GM21576 (cell line): ENCODE measurements around the gene SH3TC1.

ENCODE experiments used
- ATAC-seq: cut with Tn5 transposase; IDR thresholded peaks from one replicate; pipeline ENCODE4 v1.9.1; 2021; ENCODE audit warnings: mild to moderate bottlenecking, moderate library complexity; ENCODE audit not compliant: unreplicated experiment

SH3TC1 gene

GRCh38 chr4:8258552-8259212, 59.6 kb downstream of the SH3TC1 start:
- no peak for ATAC-seq

GRCh38 chr4:8259743-8260430, 60.8 kb downstream of the SH3TC1 start:
- no peak for ATAC-seq

- ATAC-seq = no peak
These were observed 61.6 kb downstream of the SH3TC1 start for GRCh38 chr4:8260656-8261111.

GRCh38 chr4:8261851-8262535, 62.9 kb downstream of the SH3TC1 start:
- no peak for ATAC-seq

- no peak for ATAC-seq
These were observed 63.7 kb downstream of the SH3TC1 start for GRCh38 chr4:8262637-8263322.

- ATAC-seq = no peak
These were observed 64.3 kb downstream of the SH3TC1 start for GRCh38 chr4:8263397-8263796.

- ATAC-seq = no peak
These were observed 65.0 kb downstream of the SH3TC1 start for GRCh38 chr4:8264106-8264505.

GRCh38 chr4:8265171-8265929, 66.3 kb downstream of the SH3TC1 start:
- no peak for ATAC-seq

- no peak for ATAC-seq
These were observed 67.0 kb downstream of the SH3TC1 start for GRCh38 chr4:8266088-8266487.

- ATAC-seq = no peak
These were observed 67.4 kb downstream of the SH3TC1 start for GRCh38 chr4:8266508-8266907.

- no peak for ATAC-seq
These were observed 68.0 kb downstream of the SH3TC1 start for GRCh38 chr4:8267077-8267476.

GRCh38 chr4:8268211-8268610, 69.1 kb downstream of the SH3TC1 start:
- ATAC-seq = no peak

- ATAC-seq = no peak
These were observed 69.9 kb downstream of the SH3TC1 start for GRCh38 chr4:8268901-8269534.

- no peak for ATAC-seq
These were observed 70.7 kb downstream of the SH3TC1 start, which contains the start of gene HTRA3 for GRCh38 chr4:8269535-8270417. TSS of gene HTRA3 (plus strand) at chr4:8269754. CDS start at chr4:8269969, 215 bp downstream.

- ATAC-seq = no peak
These were observed 71.3 kb downstream of the SH3TC1 start for GRCh38 chr4:8270418-8270771.

- no peak for ATAC-seq
These were observed 72.1 kb downstream of the SH3TC1 start for GRCh38 chr4:8270912-8271815.

- no peak for ATAC-seq
These were observed 72.7 kb downstream of the SH3TC1 start for GRCh38 chr4:8271821-8272220.
